GM21360 (cell line): Measurements from ENCODE around the gene MTX3.

Experiments used
- ATAC-seq: cut with Tn5 transposase; IDR thresholded peaks from one replicate; pipeline ENCODE4 v1.9.1; 2021; ENCODE audit warnings: mild to moderate bottlenecking, moderate library complexity; ENCODE audit not compliant: unreplicated experiment

MTX3 gene

GRCh38 chr5:79984363-79984762 is 6.7 kb downstream of the MTX3 start:
- no peak for ATAC-seq

- no peak for ATAC-seq
These were observed 7.4 kb downstream of the MTX3 start for GRCh38 chr5:79983618-79984017.

GRCh38 chr5:79982136-79982535 is 8.9 kb downstream of the MTX3 start:
- no peak for ATAC-seq

- no peak for ATAC-seq
These were observed 14.1 kb downstream of the MTX3 start for GRCh38 chr5:79976759-79977515.

GRCh38 chr5:79975422-79975821 is 15.6 kb downstream of the MTX3 start:
- ATAC-seq = no peak

- ATAC-seq = no peak
These were observed 16.2 kb downstream of the MTX3 start for GRCh38 chr5:79974886-79975285.

GRCh38 chr5:79973996-79974395 is 17.1 kb downstream of the MTX3 start:
- ATAC-seq = no peak

GRCh38 chr5:79973511-79973910 is 17.6 kb downstream of the MTX3 start:
- no peak for ATAC-seq

- no peak for ATAC-seq
These were observed 19.9 kb downstream of the MTX3 start for GRCh38 chr5:79971156-79971555.

GRCh38 chr5:79966448-79966847 is 24.6 kb downstream of the MTX3 start:
- ATAC-seq = no peak

GRCh38 chr5:79964136-79964535 is 26.9 kb downstream of the MTX3 start:
- ATAC-seq = no peak

- ATAC-seq = no peak
These were observed 27.6 kb downstream of the MTX3 start for GRCh38 chr5:79963261-79964061.

- ATAC-seq = no peak
These were observed 28.4 kb downstream of the MTX3 start for GRCh38 chr5:79962575-79963222.

GRCh38 chr5:79961716-79962574 is 29.1 kb downstream of the MTX3 start:
- ATAC-seq = no peak

- no peak for ATAC-seq
These were observed 31.7 kb downstream of the MTX3 start for GRCh38 chr5:79959407-79959806.

- ATAC-seq = no peak
These were observed 35.0 kb downstream of the MTX3 start for GRCh38 chr5:79955941-79956670.

- ATAC-seq = no peak
These were observed 35.6 kb downstream of the MTX3 start for GRCh38 chr5:79955356-79955895.

GRCh38 chr5:79954620-79955019 is 36.4 kb downstream of the MTX3 start:
- no peak for ATAC-seq

GRCh38 chr5:79947567-79947966 is 43.5 kb downstream of the MTX3 start:
- no peak for ATAC-seq

GRCh38 chr5:79938468-79938867 is 52.6 kb downstream of the MTX3 start:
- no peak for ATAC-seq
